Activated CD4-positive, alpha-beta T cell treated with anti-CD3 and anti-CD28 coated beads, Interleukin-2, amount 50 U/mL, for 16 hours (primary cell): ENCODE data around the gene SYCP2.
A peak's percentile ranks its signal among the peaks of the same experiment; 100 is the strongest.
"Not testable (repeated sequence)": the region's sequence is repeated elsewhere in the genome, so short reads cannot be mapped to it uniquely, and the experiment has no call there.

ENCODE experiments used
- DNase-seq: peaks from one replicate; pipeline ENCODE4 v3.0.0-alpha.2; 2020

Gene SYCP2, protein sequence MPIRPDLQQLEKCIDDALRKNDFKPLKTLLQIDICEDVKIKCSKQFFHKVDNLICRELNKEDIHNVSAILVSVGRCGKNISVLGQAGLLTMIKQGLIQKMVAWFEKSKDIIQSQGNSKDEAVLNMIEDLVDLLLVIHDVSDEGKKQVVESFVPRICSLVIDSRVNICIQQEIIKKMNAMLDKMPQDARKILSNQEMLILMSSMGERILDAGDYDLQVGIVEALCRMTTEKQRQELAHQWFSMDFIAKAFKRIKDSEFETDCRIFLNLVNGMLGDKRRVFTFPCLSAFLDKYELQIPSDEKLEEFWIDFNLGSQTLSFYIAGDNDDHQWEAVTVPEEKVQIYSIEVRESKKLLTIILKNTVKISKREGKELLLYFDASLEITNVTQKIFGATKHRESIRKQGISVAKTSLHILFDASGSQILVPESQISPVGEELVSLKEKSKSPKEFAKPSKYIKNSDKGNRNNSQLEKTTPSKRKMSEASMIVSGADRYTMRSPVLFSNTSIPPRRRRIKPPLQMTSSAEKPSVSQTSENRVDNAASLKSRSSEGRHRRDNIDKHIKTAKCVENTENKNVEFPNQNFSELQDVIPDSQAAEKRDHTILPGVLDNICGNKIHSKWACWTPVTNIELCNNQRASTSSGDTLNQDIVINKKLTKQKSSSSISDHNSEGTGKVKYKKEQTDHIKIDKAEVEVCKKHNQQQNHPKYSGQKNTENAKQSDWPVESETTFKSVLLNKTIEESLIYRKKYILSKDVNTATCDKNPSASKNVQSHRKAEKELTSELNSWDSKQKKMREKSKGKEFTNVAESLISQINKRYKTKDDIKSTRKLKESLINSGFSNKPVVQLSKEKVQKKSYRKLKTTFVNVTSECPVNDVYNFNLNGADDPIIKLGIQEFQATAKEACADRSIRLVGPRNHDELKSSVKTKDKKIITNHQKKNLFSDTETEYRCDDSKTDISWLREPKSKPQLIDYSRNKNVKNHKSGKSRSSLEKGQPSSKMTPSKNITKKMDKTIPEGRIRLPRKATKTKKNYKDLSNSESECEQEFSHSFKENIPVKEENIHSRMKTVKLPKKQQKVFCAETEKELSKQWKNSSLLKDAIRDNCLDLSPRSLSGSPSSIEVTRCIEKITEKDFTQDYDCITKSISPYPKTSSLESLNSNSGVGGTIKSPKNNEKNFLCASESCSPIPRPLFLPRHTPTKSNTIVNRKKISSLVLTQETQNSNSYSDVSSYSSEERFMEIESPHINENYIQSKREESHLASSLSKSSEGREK (N-terminal part only)

DNA sequence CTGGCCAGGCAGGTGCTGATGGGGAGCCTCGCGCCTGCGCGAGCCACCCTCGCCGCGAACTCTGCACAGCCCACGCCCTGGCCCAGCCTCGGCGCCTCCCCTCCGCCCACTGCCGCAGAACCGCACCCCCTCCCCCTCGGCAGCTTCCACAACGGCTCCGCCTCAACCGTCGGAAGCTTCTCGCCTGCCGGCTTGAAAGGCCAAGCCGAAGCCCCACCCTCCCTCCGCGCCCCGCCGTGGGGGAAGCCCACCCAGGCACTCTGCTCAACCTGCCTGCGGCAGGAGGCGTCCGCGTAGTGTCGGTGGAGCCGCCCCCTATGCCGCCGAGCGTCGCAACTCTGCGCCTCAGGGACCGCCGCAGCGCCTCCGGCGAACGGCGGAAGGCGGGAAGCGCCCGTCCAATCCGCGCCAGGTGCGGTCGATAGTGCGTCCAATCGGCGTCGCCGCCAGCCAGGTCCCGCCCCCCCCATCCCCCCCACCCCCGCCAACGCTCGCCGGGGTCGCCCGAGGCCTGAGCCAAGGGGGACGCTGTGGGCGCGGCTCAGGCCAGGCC, at the start of gene SYCP2:
TSS of gene SYCP2 (minus strand) at position 342 of the 553 bp plus-strand sequence. CDS start 11,224 bp downstream, outside the sequence.
- DNase-seq = peak; percentile 42

DNA sequence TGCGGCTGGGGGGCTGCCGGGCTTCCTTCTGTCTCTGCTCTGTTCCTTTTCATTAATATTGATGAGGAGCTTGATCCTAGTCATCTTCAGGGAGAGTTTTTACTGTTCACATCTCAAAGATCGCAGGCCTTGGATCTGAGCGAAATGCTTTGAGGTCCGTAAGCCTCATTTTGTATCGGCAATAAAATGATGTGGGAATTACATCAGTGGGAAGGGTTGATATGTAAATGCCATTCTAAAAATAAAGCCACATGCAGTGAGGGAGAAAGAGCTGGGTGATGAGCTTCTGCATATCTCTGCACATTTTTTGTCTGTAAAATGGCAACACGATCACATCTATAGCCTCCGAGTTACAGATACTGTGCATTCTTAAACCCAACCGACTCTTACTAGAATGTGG, 49.6 kb upstream of the SYCP2 start:
- no peak for DNase-seq

DNA sequence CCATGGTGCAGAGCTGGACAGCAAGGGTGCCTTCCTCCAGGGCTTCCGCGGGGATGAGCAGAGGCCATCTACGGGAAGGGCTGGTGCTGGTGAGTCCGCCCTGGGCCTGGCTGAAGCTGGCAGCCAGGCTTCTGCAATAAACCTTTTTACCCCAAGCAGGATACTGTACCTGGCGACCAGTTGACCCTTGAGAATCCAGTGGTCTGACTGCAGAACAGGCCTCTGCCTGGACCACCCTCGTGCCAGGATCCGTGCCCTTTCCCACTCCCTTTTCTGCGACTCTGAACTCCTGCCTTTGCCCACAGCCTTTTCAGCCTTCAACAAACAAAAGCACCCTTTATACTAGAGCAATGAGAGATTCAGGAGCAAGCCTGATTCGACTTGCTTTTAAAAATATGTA, 43.6 kb upstream of the SYCP2 start:
- no peak for DNase-seq

DNA sequence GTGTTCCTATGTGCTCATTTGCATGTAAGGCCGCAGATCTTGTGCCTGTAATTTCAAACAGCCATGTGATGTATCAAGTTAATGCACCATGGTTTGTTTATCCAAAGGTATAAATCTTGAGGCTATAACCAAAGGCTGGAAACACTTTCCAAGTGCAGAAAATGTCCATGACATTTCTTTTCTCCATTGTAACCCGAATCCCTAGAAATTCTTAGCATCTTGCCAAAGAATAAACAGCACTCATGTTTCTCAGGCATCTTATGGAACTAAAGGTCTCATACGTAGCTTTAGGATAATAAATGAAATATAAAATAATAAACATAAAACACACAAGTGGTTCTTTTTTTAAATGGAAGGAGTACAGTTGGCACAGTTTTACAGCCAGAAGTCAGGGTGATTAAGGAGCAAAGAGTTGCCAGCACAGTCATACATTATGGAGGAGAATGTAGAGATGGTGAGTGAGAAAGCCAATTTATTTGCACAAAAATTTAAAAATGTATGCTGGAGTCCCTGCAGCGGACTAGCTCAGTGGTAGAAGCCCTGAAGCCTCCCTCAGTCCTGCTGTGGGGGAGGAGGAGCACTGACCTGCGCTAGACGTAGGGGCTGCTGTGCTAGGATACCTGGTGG, 42.8 kb upstream of the SYCP2 start:
- DNase-seq = no peak

DNA sequence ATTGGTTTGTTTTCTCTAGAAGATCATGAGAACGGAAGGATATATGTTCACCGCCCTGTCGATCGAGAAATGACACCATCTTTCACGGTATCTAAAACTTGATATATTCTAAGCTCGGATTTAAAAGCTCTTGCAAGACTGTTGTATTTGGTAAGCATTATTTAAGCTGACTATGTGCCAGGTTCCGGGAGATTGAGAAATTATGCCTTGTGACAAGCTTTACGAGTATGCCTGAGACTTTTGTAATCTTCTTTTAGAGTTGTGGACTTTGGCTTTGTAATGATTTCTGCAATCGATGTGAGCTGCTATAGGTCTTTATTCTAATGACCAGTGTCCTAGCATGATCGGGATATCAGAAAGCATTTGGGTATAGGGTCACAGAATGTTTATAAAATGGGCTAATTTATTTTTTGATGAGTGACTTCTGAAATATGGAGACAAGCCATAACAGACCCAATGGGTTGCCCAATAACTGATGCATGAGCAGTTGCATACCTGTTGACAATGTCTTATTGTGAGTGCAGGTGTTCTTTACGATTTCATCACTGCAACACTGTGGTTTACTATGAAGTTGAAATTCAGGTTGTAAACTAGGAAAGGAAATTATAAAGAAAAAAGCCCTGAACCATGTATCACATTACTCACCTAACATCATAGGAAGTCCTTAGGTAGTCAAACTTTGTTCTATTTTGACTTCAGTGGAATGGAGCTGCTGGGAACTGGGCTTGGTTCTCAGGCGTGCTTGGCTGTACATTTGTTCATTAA, 38.8 kb upstream of the SYCP2 start:
- DNase-seq = no peak

DNA sequence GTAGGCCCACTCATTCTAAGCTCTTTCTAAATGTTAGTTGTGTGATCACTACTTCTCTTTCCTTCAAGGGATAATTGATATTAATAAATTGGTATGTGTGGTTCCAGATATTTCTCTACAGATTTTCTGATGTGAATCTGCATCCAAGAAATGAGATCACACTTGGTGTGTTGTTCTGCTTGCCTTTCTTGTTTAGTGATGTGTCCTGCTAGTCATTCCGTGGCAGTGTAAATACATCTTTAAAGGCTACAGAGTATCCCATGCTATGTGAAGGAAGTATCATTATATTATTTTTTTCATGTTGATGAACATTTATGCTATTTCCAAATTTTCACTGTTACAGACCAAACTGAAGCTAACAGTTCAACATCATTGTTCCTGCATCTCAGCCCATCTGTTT, 38.0 kb upstream of the SYCP2 start:
- DNase-seq = no peak

DNA sequence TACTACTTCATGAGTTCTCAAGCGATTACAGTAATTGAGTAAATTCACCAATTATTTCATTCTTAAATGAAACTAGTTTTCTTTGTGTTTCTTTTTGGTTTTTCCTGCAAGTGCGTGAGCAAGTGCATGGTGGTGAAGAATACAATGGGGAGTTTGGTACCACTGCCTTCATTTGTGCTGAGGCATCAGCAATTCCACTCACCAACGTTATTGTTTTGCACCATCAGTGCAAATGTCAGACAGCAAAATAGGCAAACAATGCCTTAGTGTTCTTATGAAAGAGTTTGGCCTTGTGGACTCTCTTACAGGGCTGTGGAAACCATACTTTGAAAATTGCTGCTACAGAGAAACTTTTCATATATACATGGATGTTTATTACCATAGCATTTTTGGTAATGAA, 33.0 kb upstream of the SYCP2 start:
- DNase-seq = no peak

DNA sequence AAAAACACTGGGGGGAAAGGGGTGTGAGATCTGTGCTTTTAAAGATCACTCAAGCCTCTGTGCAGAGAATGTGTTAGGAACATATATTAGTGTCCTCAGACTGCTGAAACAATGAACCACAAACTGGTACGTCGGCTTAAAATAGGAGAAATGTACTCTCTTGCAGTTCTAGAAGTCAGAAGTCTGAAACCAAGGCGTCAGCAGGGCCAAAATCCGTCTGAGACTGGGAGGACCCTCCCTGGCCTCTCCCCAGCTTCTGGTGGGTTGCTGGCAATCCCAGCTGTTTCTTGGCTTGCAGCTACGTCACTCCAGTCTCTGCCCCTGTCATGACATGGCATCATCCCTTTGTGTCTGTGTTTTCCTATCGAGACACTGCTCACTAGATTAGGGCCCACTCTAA, 28.7 kb upstream of the SYCP2 start:
- DNase-seq = no peak

DNA sequence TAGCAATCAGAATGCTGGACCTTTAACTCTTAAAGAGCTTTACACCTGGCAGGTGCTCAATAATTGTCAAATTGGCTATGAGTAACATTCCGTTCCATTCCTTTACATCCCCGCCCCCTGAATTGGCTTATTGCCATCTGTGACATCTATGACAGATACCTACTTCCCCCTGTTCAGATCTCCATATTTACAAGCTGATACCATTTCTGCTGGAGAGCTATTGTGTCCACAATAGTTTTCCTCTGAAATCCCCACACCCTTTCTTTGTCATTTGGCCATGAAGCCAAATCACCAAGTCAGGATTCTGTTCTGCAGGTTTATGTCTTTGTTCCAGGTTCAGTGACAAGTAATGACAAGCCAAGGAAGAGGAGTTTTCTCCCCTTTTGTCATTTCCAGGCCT, 28.0 kb upstream of the SYCP2 start:
- DNase-seq = no peak

DNA sequence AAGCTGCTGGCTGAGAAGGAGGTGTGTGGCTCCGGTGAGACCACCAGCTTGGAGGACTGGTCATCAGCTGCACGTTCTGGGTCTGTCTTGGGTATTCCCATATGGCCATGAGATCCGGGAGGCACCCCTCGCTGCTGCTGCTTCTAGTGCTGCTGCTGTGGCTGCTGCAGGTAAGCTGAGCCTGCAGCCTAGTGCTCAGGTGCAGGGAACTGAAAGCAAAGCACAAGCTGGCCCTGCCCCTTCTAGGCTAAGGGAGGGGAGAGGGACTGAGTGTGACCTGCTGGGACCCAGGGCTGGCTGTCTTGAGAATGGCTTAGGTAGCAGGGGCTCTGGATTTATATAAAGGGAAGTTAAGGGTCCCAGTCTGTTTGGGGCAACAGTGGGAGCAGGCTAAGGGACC, 25.2 kb upstream of the SYCP2 start:
- no peak for DNase-seq

DNA sequence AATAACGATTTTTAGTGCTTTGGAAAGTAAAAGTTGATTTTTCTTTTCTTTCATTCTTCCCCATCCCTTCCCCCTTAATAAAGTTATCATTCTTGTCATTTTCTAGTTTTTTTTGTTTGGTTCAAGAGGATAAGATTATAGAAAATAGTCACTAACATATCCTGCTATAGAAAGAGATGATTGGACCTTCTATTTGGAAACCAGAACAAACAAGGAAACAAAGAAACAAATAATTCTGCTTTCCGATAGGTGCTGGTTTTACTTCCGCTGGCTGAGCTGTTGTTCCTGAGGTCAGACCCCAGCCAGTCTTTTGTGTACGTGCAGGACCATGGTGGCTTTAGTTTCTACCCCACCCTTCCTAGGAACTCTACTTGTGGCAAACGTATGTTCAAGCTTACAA, 24.7 kb upstream of the SYCP2 start, which contains the start of gene CDH26:
TSS of gene CDH26 (plus strand) at position 301 of the 400 bp plus-strand sequence. CDS start 304 bp downstream, outside the sequence.
- no peak for DNase-seq

DNA sequence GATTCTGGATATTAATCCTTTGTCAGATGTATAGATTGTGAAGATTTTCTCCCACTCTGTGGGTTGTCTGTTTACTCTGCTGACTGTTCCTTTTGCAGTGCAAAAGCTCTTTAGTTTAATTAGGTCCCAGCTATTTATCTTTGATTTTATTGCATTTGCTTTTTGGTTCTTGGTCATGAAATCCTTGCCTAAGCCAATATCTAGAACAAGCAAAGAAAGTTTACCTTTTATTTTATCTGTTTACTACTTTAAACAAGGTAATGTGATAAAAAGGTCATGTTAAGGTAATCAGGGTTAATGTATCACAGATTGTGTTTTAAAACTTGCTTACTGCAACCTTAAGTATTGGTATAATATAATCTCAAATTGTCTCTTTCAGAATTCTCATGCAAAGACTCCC, 24.1 kb upstream of the SYCP2 start:
- DNase-seq = not testable (repeated sequence)

DNA sequence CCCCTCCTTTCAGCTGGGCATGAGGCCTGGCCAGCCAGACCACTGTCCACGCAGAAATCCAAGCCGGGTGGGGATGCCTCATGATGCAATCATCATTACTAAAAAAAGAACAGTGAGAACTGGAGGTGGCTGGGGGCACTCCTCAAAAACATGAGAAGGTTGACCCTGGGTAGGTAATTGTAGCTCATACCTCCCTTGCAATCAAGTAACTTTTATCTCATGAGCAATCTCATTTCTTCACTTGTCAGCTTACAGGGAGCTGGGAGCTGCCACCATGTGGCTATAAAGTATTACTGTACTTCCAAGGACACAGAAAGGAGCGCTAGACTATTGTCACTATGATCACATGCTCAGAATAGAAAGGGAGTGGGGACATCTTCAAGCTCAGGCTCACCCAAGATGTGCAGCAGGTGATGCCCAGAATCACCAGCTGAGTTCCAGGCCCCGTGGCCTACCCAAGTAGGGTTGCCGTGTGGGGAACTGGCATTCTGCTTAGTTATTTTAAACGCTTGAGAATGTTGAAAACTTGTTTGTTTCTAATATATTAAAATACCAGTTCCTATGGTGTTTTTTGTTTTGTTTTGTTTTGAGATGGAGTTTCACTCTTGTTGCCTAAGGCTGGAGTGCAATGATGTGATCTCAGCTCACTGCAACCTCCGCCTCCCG, 21.8 kb upstream of the SYCP2 start:
- no peak for DNase-seq

DNA sequence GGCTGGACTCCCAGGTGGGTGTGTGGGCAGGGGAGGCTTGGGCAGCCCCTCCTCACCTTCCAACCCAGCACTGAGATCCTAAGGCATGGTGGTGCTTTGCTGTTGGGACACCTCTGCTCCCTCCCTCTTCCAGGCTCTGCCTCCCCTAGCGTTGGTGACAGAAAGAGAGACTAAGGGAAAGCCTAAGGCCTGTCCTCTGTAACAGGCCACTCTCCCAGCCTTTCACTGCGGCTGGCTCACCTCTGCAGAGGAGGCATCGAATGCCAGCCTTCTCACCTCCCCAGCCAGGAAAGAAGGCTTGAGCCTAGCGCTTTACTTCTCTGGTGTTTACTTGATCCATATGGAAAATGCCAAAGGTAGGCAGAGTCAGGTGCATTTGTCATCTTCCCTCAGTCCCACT, 21.3 kb upstream of the SYCP2 start:
- DNase-seq = no peak

DNA sequence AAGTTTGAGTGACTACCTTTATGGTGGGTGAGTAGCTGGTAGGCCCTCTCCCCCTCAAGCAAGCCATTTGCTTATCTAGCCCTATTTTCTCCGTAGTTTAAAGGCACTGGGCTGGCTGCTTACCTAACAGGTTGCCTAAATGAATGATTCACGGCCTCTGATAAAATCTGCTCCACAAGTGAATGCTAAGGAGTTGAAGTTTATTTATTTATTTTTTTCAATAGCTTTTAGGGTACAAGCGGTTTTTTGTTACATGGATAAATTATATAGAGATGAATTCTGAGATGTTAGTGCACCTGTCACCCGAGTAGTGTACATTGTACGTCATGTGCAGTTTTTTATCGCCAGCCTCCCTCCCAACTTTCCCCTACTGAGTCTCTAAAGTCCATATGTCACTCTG, 16.5 kb upstream of the SYCP2 start:
- no peak for DNase-seq

DNA sequence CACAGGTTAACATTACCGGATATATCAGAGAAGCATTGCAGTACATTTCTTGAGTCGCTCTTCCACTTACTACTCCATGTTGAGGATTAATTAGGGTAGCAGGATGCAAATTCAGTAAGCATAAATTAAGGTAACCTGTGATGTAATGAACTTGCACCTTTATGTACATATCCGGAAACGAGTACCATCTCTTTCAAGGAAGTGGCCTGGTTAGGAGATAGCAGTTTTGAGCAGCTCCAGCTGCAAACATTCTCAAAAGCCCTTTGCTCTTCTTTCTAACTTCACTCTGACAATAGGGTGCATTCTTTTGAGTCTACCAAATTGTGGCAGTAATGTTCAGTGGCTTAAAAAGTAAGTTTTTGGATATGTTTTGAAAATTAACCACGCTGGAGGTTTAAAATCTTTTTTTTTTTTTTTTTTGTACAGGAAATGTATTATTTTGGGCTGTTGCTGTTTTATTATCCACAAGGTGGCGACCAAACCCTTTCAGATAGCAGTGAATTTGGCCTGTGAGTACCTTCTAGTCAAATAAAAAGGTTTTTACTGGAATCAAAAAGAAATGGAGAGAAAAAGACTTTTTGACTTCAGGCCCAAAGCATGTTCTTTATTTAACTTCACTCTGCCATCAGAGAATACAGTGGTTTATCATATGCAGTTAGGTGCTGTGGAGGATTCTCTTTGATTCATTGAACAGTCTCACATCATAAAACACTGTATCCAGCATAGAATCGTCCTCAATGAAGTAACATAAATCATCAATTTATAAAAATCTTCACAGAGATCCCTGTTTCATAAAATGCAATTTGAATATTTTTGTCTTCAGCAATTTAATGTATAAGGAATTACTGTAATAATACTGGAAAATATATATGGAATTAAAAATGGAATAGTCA, 15.6 kb upstream of the SYCP2 start:
- peak; percentile 62 for DNase-seq

DNA sequence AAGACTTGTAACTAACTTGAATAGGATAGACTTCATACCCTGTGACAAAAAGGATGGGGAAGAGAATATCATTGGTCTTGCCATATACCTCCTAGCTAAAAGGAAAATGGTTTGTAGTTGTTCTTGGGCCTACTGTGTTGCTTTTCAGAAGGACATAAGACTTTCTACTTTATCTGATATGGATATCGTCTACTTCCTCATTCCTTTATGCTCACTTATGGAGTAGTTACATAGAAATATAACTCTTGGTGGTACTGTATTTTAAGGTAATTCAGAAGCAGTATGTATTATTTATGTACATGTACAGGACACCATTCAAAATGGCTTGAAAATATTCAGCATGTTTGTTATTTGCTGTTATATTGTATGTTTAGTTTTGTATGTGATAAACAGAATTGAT, 14.8 kb upstream of the SYCP2 start:
- DNase-seq = no peak

DNA sequence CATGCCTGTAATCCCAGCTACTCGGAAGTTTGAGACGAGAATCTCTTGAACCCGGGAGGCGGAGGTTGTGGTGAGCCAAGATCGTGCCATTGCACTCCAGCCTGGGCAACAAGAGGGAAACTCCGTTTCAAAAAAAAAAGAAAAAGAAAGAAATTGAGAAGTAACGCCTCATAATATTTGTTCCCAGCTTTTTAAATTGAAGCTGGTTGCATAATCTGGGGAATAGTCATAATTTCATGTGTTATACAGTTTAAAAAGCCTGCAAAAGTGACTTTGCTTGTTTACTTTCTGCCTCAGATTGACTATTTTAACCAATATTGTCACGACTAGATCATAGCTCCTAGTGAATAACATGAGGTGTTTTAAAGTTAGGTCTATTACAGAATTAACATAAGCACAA, 13.9 kb upstream of the SYCP2 start:
- DNase-seq = no peak

DNA sequence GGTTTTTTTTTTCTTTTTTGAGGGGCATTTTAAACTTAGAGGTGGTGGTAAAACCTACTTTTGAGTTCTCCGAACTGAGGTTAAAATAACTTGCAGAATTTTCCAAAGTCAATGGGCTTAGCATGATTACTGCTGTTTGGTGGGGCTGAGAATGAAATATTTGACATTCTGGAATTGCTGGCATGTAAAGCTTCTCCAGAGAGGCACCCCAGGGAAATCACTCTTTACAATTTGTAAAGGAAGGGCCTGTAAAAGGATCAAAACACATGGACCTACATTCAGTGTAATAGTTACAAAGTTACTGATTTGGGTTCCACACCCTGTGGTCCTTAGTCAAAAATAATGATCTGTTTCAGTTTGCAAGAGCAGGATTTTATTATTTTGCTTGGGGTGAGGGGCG, 12.3 kb upstream of the SYCP2 start:
- no peak for DNase-seq

DNA sequence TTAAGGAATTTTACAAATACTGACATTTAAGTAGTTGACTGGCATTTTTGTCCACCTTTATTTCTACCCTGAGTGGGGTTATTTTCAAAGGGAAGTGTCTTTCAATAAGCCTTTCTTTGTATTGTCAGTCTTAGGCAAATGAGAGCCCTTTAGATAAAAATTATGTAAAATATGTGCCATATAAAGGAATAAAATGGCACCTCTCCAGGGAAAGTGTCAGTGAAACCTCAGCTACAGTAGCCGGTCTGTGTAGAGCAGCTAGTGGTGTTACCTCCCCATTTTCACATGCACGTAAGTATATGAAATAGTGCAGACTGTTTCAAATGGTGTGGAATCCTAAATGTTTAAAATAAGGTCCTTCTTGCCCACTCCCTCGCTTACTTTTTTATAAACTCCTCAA, 11.7 kb upstream of the SYCP2 start:
- DNase-seq = no peak
